Panc1 (cell line): ENCODE measurements around the gene HACD4.

Source experiments
- POLR2AphosphoS5 ChIP-seq: IDR thresholded peaks from 2 replicates; pipeline ENCODE4 v1.6.1; 2012; ENCODE audit warnings: mild to moderate bottlenecking, low read depth, low read length, moderate library complexity
- TF ChIP-seq, protein P1 (sequence below): fragments of 450-650 bp; IDR thresholded peaks from 2 replicates; pipeline ENCODE4 v1.5.1; 2017; ENCODE audit warnings: mild to moderate bottlenecking
- TF ChIP-seq, protein P2 (sequence below), 2 experiments: IDR thresholded peaks; 2 replicates each; pipeline ENCODE4 v1.6.1; 2011 to 2012; ENCODE audit warnings: low read depth in 2 of 2, control low read depth in 1 of 2, low read length in 1 of 2, mild to moderate bottlenecking in 1 of 2, moderate library complexity in 1 of 2; ENCODE audit not compliant: insufficient read depth in 1 of 2

DNA sequence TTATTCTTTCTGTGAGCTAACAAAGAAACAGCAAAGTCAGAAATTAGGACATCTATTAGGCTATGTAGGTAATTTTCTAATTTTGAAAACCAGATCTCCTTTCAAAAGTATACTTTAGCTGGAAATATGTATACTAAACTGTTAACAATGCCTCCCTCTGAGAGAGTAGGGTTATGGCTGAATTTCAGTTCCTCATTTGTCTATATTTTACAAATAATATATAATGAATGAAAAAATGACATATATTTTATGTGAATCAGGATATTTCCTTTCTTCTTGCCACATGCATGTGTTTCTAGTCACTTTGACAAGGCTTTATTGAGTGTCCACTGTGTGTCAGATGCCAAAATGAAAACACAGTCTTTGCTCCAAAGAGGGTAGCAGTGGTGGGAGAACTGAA, 15.4 kb downstream of the HACD4 start:
- TF ChIP-seq, protein P1, sequence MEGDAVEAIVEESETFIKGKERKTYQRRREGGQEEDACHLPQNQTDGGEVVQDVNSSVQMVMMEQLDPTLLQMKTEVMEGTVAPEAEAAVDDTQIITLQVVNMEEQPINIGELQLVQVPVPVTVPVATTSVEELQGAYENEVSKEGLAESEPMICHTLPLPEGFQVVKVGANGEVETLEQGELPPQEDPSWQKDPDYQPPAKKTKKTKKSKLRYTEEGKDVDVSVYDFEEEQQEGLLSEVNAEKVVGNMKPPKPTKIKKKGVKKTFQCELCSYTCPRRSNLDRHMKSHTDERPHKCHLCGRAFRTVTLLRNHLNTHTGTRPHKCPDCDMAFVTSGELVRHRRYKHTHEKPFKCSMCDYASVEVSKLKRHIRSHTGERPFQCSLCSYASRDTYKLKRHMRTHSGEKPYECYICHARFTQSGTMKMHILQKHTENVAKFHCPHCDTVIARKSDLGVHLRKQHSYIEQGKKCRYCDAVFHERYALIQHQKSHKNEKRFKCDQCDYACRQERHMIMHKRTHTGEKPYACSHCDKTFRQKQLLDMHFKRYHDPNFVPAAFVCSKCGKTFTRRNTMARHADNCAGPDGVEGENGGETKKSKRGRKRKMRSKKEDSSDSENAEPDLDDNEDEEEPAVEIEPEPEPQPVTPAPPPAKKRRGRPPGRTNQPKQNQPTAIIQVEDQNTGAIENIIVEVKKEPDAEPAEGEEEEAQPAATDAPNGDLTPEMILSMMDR: no peak
- TF ChIP-seq, protein P2, sequence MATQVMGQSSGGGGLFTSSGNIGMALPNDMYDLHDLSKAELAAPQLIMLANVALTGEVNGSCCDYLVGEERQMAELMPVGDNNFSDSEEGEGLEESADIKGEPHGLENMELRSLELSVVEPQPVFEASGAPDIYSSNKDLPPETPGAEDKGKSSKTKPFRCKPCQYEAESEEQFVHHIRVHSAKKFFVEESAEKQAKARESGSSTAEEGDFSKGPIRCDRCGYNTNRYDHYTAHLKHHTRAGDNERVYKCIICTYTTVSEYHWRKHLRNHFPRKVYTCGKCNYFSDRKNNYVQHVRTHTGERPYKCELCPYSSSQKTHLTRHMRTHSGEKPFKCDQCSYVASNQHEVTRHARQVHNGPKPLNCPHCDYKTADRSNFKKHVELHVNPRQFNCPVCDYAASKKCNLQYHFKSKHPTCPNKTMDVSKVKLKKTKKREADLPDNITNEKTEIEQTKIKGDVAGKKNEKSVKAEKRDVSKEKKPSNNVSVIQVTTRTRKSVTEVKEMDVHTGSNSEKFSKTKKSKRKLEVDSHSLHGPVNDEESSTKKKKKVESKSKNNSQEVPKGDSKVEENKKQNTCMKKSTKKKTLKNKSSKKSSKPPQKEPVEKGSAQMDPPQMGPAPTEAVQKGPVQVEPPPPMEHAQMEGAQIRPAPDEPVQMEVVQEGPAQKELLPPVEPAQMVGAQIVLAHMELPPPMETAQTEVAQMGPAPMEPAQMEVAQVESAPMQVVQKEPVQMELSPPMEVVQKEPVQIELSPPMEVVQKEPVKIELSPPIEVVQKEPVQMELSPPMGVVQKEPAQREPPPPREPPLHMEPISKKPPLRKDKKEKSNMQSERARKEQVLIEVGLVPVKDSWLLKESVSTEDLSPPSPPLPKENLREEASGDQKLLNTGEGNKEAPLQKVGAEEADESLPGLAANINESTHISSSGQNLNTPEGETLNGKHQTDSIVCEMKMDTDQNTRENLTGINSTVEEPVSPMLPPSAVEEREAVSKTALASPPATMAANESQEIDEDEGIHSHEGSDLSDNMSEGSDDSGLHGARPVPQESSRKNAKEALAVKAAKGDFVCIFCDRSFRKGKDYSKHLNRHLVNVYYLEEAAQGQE (IDR thresholded peaks at IDR 0.05; ENCODE audit: insufficient read depth in 1 of 2, low read depth in 2 of 2, low read length in 1 of 2): no peak
- no peak for TF ChIP-seq POLR2AphosphoS5
